GM18520 (cell line): Measurements from ENCODE around the gene SOCS1.
A peak's percentile ranks its signal among the peaks of the same experiment; 100 is the strongest.
"Not testable (repeated sequence)": the region's sequence is repeated elsewhere in the genome, so short reads cannot be mapped to it uniquely, and the experiment has no call there.

Experiments
- ATAC-seq: cut with Tn5 transposase; IDR thresholded peaks from one replicate; pipeline ENCODE4 v1.9.1; 2021; ENCODE audit not compliant: unreplicated experiment

SOCS1 gene

GRCh38 chr16:11231367-11231970, 24.5 kb downstream of the SOCS1 start:
- ATAC-seq, result no peak

GRCh38 chr16:11229906-11230305, 26.1 kb downstream of the SOCS1 start:
- ATAC-seq, result no peak

GRCh38 chr16:11229432-11229831, 26.6 kb downstream of the SOCS1 start:
- no peak for ATAC-seq

GRCh38 chr16:11225677-11226549, 30.1 kb downstream of the SOCS1 start:
- no peak for ATAC-seq

GRCh38 chr16:11224894-11225676, 30.9 kb downstream of the SOCS1 start:
- ATAC-seq, result peak; percentile 70

- ATAC-seq, result peak; percentile 40
Measured at GRCh38 chr16:11224096-11224893, 31.7 kb downstream of the SOCS1 start.

- not testable (repeated sequence) for ATAC-seq
Measured at GRCh38 chr16:11220507-11220906, 35.5 kb downstream of the SOCS1 start.

- no peak for ATAC-seq
Measured at GRCh38 chr16:11219178-11219577, 36.8 kb downstream of the SOCS1 start.

GRCh38 chr16:11218604-11218962, 37.4 kb downstream of the SOCS1 start:
- no peak for ATAC-seq

GRCh38 chr16:11217651-11218603, 38.1 kb downstream of the SOCS1 start:
- no peak for ATAC-seq

- ATAC-seq, result no peak
Measured at GRCh38 chr16:11215935-11216556, 40.0 kb downstream of the SOCS1 start.

GRCh38 chr16:11213799-11214198, 42.2 kb downstream of the SOCS1 start:
- ATAC-seq, result no peak

- ATAC-seq, result no peak
Measured at GRCh38 chr16:11213373-11213772, 42.6 kb downstream of the SOCS1 start.

GRCh38 chr16:11212798-11213196, 43.2 kb downstream of the SOCS1 start:
- peak; percentile 45 for ATAC-seq

- no peak for ATAC-seq
Measured at GRCh38 chr16:11211977-11212797, 43.8 kb downstream of the SOCS1 start.

GRCh38 chr16:11211061-11211976, 44.7 kb downstream of the SOCS1 start:
- no peak for ATAC-seq

- no peak for ATAC-seq
Measured at GRCh38 chr16:11210260-11210659, 45.7 kb downstream of the SOCS1 start.
